ENCODE results near the gene MSANTD2.

MSANTD2 gene

GRCh38 chr11:124718801-124719200 is 81.4 kb downstream of the MSANTD2 start:
- no peak overlapping the region for H3K27ac ChIP-seq (replicated peaks)
- TF ChIP-seq POLR2AphosphoS5 (IDR thresholded peaks at IDR 0.05; ENCODE audit: low read depth), result no peak
- TF ChIP-seq GABPA (IDR thresholded peaks at IDR 0.05; ENCODE audit: low read depth), result no peak
- TF ChIP-seq SPI1 (IDR thresholded peaks at IDR 0.05; ENCODE audit: borderline replicate concordance, low read depth), result no peak
- no peak for TF ChIP-seq CTCF (IDR thresholded peaks at IDR 0.05; ENCODE audit: insufficient read depth, low read length)
- TF ChIP-seq REST (IDR thresholded peaks at IDR 0.05; ENCODE audit: insufficient replicate concordance, low read depth), result no peak
- H3K27me3 ChIP-seq (ENCODE audit: insufficient read depth, poor library complexity, severe bottlenecking), result peaks cover 39% of the 10 kb centered on the region
- H3K4me3 ChIP-seq (replicated peaks; ENCODE audit: insufficient read depth, low read length), result no peak overlapping the region
- DNase-seq (ENCODE audit: low read depth in 1 of 2, low spot score in 1 of 2), result no peak

- DNase-seq (ENCODE audit: low read depth in 1 of 2, low spot score in 1 of 2), result no peak
- peak overlapping the region; percentile 4; the same call in 1 of the 2 replicates for H3K4me3 ChIP-seq (replicated peaks; ENCODE audit: insufficient read depth, low read length)
Observed at GRCh38 chr11:124717786-124718651, 82.2 kb downstream of the MSANTD2 start.

More at GRCh38 chr11:124717786-124718651, 82.2 kb downstream of the MSANTD2 start:
- Histone ChIP-seq H3K27ac (replicated peaks) (no peak overlapping the region), H3K27me3 (ENCODE audit: insufficient read depth, poor library complexity, severe bottlenecking) (peaks cover 37% of the 10 kb centered on the region)
- TF ChIP-seq POLR2AphosphoS5 (IDR thresholded peaks at IDR 0.05; ENCODE audit: low read depth), result peak; percentile 51; the same call in 1 of the 2 replicates
- TF ChIP-seq SPI1 (IDR thresholded peaks at IDR 0.05; ENCODE audit: borderline replicate concordance, low read depth), result no peak
- no peak for TF ChIP-seq REST (IDR thresholded peaks at IDR 0.05; ENCODE audit: insufficient replicate concordance, low read depth)
- TF ChIP-seq CTCF (IDR thresholded peaks at IDR 0.05; ENCODE audit: insufficient read depth, low read length), result no peak
- no peak for TF ChIP-seq GABPA (IDR thresholded peaks at IDR 0.05; ENCODE audit: low read depth)
